ENCODE data around the gene TLR10.

GRCh38 chr4:38734446-38734845, 48.3 kb downstream of the TLR10 start:
- TF ChIP-seq CTCF (conservative IDR thresholded peaks at IDR 0.05; ENCODE audit: low read depth in 2 of 2) (no peak), EZH2 (IDR thresholded peaks at IDR 0.05; ENCODE audit: low read depth, unreplicated experiment) (no peak)
